Stimulated activated CD4-positive, alpha-beta T cell treated with anti-CD3 and anti-CD28 coated beads, Interleukin-12 subunit alpha, Interleukin-12 subunit beta, amount 100 ng/mL, for 48 hours (primary cell): Measurements from ENCODE around the gene FKBP14.

Experiments used
- DNase-seq, 3 donors: peaks; one replicate each; pipeline ENCODE4 v3.0.0-alpha.2; 2020; ENCODE audit warnings: low read depth in 2 of 3, low spot score in 1 of 3

Gene FKBP14

GRCh38 chr7:30026229-30027064, at the start of gene FKBP14:
FKBP14 (minus strand) TSS chr7:30026702; CDS start chr7:30026508, 194 bp downstream.
- peak; percentile 87 to 89 (median 88) for DNase-seq

GRCh38 chr7:30074422-30075030, 48.0 kb upstream of the FKBP14 start:
- no peak for DNase-seq

DNA sequence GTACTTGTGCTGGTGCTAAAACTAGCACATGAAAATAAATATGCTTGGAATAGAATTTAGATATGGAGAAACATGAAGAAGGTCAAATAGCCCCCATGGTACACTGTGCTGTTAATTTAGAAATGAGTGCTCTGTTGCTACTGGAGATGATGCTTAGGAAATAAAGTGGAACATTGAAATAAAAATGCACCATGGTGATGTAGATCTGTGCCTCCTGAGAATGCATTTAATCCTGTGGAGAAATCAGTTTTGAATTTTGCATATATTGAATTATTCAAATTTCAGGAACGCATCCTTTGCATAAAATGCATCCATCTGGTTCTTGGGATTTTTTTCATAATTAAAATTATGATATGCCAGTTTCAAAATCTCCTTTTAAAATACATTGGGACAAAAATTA, 46.2 kb upstream of the FKBP14 start:
- DNase-seq, result no peak

DNA sequence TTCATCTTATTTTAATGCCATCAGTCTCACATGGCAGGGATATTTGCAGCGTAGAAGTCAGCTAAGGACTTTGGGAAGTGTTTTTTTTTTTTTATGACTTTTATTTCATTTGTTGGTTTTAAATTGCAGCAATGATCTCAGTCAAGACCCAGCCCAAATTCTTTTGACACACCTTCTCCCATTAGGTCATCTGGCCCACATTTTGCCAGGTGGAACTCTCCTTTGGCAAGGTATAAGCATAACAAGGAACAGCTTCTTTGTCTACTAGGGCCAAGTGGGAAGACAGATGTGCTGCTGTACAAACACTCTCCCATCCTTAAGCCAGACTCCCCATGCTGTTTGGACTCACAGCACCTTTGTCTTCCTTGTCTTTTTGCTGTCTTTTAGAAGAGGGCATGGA, 43.5 kb upstream of the FKBP14 start:
- no peak for DNase-seq

DNA sequence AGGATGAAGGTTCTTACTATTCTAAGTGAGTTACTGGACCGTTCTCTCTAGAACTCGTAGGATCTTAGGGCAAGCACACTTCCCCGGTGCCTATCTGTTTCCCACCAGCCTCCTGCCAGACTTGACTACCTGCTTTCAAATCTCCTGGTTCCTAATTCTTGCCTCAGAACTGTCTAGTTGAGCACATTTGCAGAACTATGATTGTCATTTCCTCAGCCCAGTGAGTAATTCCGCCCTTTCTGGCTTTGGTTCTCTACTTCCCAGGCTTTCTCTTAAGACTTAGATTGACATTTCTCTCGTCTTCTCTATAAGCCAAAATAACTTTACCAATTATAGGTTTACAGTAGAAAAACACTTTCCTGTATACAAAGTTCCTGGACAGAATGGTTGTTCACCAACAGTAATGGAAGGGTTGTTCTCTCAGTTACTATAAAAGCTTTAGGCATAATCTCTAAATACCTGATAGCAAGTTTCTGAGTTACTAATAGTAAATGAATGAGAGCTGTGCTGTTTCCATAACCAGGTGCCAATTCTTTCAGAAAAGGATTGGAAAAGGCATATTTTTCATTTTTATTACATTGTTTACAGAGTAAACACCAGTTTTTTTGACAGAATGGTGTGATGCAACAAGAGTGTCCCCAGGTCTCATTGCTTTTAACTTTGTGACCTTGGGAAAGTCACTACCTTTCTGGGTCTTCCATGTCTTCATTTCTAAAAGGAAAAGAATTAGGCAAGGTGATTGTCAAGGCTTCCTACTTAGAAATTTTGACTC, 42.8 kb upstream of the FKBP14 start:
- DNase-seq, result no peak

- DNase-seq, result no peak
Measured at GRCh38 chr7:30068117-30068516, 41.6 kb upstream of the FKBP14 start.

DNA sequence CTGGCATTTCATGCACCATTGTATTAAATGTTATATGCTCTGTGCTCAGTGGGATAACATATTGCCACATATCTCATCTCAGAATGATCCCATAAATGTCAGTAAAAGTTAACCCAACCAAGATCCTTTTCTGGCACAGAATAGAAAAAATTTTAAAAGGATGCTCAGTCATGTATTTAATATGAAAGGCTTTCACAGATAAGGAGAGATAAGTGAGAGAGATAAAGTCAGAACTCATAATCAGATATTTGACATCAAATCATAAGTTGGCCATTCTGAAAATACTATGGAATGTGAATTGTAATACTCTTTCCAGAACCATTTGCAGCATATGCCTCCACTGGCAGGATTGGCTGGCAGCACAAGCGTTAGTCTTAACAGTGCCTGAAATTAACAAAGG, 40.2 kb upstream of the FKBP14 start:
- no peak for DNase-seq

GRCh38 chr7:30065746-30066145, 39.2 kb upstream of the FKBP14 start:
- no peak for DNase-seq

DNA sequence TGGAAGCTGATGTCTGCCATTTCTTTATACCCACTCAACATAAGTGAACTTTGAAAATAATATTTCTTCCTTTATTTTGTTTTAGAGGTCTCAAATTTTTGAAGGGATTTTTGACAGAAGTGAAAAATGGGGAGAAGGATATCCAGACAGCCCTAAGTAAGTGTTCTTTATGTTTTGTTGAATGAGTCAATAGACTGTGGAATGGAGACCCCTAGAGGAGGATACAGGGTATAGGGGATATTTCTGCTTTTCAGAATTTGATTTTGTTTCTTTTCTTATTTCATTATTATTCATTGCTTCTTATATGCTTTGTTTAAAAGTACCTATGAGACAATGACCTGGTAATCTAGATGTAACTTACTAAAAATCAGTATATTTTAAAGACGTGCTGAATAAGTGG, 36.1 kb upstream of the FKBP14 start:
- no peak for DNase-seq

DNA sequence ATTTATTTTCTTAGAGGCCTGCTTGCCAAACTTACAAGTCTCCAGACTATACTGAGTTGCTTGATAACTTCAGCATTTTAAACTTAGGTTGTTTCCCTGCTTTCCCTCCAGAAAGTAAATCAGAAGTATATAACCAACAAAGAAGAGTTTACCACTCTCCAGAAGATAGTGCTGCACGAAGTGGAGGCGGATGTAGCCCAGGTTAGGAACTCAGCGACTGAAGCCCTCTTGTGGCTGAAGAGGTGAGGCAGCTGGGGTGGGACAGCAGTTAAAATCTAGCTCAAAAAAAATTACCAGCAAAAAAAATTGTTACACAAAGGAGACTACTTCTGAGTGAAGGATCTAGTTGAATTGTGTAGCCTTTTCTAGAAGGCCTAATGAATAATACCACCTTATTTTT, 35.3 kb upstream of the FKBP14 start:
- DNase-seq, result peak; percentile 2 to 8 (median 7)

DNA sequence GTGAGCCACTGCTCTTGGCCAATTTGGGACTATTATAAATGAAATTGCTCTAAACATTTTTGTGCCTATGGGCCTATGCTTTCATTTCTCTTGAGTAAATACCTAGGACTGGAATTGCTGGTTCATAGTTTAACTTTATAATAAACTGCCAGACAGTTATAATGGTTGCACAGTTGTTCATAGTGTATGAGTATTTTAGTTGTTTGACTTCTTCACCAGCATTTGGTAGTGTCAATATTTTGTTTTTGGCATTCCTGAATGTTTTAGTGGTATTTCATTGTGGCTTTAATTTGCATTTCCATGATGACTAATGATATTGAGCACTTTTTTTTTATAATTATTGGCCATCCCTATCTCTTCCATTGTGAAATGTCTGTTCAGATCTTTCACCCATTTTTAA, 31.2 kb upstream of the FKBP14 start:
- DNase-seq, result no peak

- no peak for DNase-seq
Measured at GRCh38 chr7:30053068-30053467, 26.6 kb upstream of the FKBP14 start.

DNA sequence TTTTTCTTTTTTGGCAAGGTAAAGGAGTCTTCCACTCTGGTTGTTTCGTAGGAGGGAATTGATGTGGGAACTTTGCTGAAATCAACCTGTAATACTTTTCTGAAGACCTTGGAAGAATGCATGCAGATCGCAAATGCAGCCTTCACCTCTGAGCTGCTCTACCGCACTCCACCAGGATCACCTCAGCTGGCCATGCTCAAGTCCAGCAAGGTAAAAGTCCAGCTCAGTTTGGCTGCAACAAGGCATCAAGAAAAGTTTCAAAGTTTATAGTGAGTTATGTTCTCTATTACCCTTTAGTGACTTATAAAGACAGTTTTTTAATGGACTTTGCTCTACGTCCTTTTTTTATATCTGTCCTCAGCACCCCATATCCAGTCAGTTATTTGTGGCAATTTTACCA, 22.7 kb upstream of the FKBP14 start:
- DNase-seq, result no peak

DNA sequence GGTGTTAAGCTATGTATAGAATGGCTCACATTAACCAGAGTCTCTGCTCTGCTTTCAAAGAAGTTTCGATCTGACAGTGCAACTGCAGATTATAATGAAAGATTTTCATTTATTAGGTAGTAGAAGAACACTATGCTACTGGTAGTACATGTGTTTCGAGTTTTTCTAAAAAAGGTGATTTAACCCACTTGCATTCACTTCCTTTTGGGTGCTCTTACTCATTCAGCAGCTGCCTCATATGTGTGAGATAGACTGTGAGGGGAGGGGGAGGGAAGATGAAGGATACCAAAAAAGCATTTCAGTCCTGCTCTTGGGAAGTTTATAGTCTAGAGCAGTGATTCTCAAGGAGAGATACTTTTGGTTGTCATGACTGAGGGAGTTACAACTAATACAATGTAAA, 22.1 kb upstream of the FKBP14 start:
- no peak for DNase-seq

- no peak for DNase-seq
Measured at GRCh38 chr7:30047124-30047523, 20.6 kb upstream of the FKBP14 start.

GRCh38 chr7:30046127-30046770, 19.7 kb upstream of the FKBP14 start:
- DNase-seq, result no peak

DNA sequence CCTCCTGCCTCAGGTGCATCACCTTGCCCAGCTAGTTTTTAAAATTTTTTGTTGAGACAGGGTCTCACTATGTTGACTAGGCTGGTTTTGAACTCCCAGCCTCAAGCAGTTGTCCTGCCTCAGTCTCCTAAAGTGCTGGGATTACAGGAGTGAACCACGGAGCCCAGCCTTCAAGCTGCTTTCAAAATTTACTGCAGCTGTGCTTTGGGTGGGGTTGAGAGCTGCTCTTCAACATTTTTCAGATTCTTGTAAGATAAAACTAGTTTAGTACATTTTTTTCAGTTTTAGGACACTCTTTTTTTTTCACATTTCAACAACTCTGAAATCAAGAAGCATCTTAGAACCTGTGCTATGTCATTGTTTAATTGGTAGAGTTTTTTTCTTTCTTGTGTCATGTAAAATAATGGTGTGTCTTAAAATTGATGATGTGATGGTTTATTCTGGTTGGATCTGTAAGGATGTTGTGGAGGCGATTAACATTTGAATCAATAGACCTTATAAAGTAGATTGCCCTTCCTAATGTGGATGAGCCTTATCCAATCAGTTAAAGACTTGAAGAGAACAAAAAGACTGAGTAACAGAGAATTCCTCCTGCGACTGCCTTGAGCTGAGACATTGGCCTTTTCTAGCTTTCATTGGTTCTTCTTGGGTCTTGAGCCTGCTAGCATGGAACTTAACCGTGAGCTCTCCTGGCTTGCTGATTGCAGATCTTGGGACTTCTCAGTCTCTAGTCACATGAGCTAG, 15.2 kb upstream of the FKBP14 start:
- no peak for DNase-seq

GRCh38 chr7:30040938-30041337, 14.4 kb upstream of the FKBP14 start:
- DNase-seq, result no peak

DNA sequence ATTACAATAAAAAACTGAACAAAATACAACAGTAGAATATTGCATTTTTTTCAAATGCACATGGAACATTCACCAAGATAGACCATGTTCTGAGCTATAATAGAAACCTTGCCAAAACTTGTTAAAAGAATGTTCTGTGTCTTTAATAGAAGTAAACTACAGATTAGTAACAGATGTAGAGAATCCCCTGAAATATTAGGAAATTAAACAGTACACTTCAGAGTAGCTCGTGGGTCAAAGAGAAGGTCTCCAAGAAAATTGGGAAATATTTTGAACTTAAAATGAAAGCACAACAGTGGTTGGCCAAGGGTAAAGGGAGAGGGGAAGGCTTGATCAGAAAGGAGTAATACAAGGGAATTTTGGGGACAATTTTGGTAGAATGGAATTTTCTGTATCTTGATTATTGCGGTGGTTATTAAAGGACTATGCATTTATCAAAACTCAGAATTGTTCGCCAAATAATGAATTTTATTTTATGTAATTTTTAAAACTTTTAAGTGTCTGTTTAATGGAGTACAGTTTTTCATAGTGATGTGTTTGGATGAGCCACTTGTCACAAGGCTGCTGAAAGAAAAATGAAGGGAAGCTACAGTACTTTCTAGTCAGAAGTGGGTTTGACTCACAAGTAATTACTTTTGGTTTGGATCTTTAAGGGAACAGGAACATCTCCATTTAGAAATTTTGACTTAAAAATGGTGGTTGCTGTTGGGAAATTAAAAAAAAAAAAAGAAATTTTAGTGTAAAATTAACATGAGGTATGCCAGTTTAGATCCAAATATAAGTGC, 11.9 kb upstream of the FKBP14 start:
- DNase-seq, result no peak

GRCh38 chr7:30036220-30036619, 9.7 kb upstream of the FKBP14 start:
- DNase-seq, result no peak
